ENCODE results near the gene SNRNP70.
"Not testable (repeated sequence)": the region's sequence is repeated elsewhere in the genome, so short reads cannot be mapped to it uniquely, and the experiment has no call there.

The SNRNP70 gene

GRCh38 chr19:49064029-49064629 lies 21.1 kb upstream of the SNRNP70 start:
- no peak for DNase-seq (ENCODE audit: low read depth in 4 of 4, low spot score in 1 of 4)

GRCh38 chr19:49064768-49065611 lies 20.3 kb upstream of the SNRNP70 start, which contains the start of gene NTF4:
Gene NTF4, minus strand, starts transcription at chr19:49064818. Its CDS starts 2,821 bp downstream, at chr19:49061997.
- no peak for DNase-seq (ENCODE audit: low read depth in 4 of 4, low spot score in 1 of 4)

GRCh38 chr19:49065905-49066512 lies 19.2 kb upstream of the SNRNP70 start:
- no peak for DNase-seq (ENCODE audit: low read depth in 4 of 4, low spot score in 1 of 4)

- DNase-seq (ENCODE audit: low read depth in 4 of 4, low spot score in 1 of 4): no peak
Measured at GRCh38 chr19:49067554-49067953, 17.7 kb upstream of the SNRNP70 start.

- DNase-seq (ENCODE audit: low read depth in 4 of 4, low spot score in 1 of 4): no peak
Measured at GRCh38 chr19:49069026-49069425, 16.2 kb upstream of the SNRNP70 start.

GRCh38 chr19:49070416-49070815 lies 14.8 kb upstream of the SNRNP70 start:
- DNase-seq (ENCODE audit: low read depth in 4 of 4, low spot score in 1 of 4): no peak

GRCh38 chr19:49071860-49072547 lies 13.2 kb upstream of the SNRNP70 start:
- peak in 1 of 4 experiments; percentile 19 for DNase-seq (ENCODE audit: low read depth in 4 of 4, low spot score in 1 of 4)

- no peak for DNase-seq (ENCODE audit: low read depth in 4 of 4, low spot score in 1 of 4)
Measured at GRCh38 chr19:49073514-49074378, 11.5 kb upstream of the SNRNP70 start.

- DNase-seq (ENCODE audit: low read depth in 4 of 4, low spot score in 1 of 4): not testable (repeated sequence)
Measured at GRCh38 chr19:49074869-49075268, 10.4 kb upstream of the SNRNP70 start.

GRCh38 chr19:49080392-49080791 lies 4.9 kb upstream of the SNRNP70 start:
- DNase-seq (ENCODE audit: low read depth in 4 of 4, low spot score in 1 of 4): no peak

GRCh38 chr19:49081273-49081672 lies 4.0 kb upstream of the SNRNP70 start:
- DNase-seq (ENCODE audit: low read depth in 4 of 4, low spot score in 1 of 4): no peak

- no peak for DNase-seq (ENCODE audit: low read depth in 4 of 4, low spot score in 1 of 4)
Measured at GRCh38 chr19:49084206-49085019, 838 bp upstream of the SNRNP70 start.

GRCh38 chr19:49085868-49086232 lies 599 bp downstream of the SNRNP70 start:
- no peak for DNase-seq (ENCODE audit: low read depth in 4 of 4, low spot score in 1 of 4)

- DNase-seq (ENCODE audit: low read depth in 4 of 4, low spot score in 1 of 4): no peak
Measured at GRCh38 chr19:49086296-49086695, 1.0 kb downstream of the SNRNP70 start.

GRCh38 chr19:49091391-49092038 lies 6.3 kb downstream of the SNRNP70 start:
- DNase-seq (ENCODE audit: low read depth in 4 of 4, low spot score in 1 of 4): no peak

- DNase-seq (ENCODE audit: low read depth in 4 of 4, low spot score in 1 of 4): no peak
Measured at GRCh38 chr19:49092686-49093085, 7.4 kb downstream of the SNRNP70 start.

- no peak for DNase-seq (ENCODE audit: low read depth in 4 of 4, low spot score in 1 of 4)
Measured at GRCh38 chr19:49094505-49095482, 9.5 kb downstream of the SNRNP70 start.

All from stimulated activated CD4-positive, alpha-beta T cell treated with anti-CD3 and anti-CD28 coated beads, Interleukin-1b, Interleukin-23, amount 100 ng/mL, for 24 hours (primary cell).